T-helper 17 cell (primary cell): Measurements from ENCODE around the gene KIAA1549. TPM values are rescaled to one million over a fixed set of nuclear protein-coding genes. Genes with fewer than 3 reads are reported as not detected.

Experiments
- ATAC-seq: fragments of 150-1000 bp; cut with Tn5 transposase; 2 replicates; pipeline ENCODE4 v1.10.0; 2021; ENCODE audit warnings: mild to moderate bottlenecking, moderate library complexity
- DNase-seq, 3 donors: peaks; one replicate each; pipeline versions ENCODE4 v3.0.0 to v3.0.0-alpha.2; 2020 to 2021
- H3K9me3 ChIP-seq: one replicate; pipeline ENCODE4 v1.7.0; 2013; ENCODE audit warnings: low read length, mild to moderate bottlenecking; ENCODE audit not compliant: control insufficient read depth, poor library complexity, severe bottlenecking
- H3K27ac Mint-ChIP-seq: one replicate; pipeline ENCODE4 v1.8.0; 2022; ENCODE audit warnings: mild to moderate bottlenecking, moderate library complexity, mixed read lengths
- H3K27me3 Mint-ChIP-seq: one replicate; pipeline ENCODE4 v1.8.0; 2022; ENCODE audit warnings: mixed read lengths
- H3K36me3 Mint-ChIP-seq: one replicate; pipeline ENCODE4 v1.8.0; 2022; ENCODE audit warnings: low read depth, mixed read lengths
- H3K4me1 Mint-ChIP-seq: one replicate; pipeline ENCODE4 v1.8.0; 2022; ENCODE audit warnings: mild to moderate bottlenecking, mixed read lengths
- H3K4me3 Mint-ChIP-seq: one replicate; pipeline ENCODE4 v1.8.0; 2022; ENCODE audit warnings: mild to moderate bottlenecking, moderate library complexity, mixed read lengths
- total RNA-seq, 4 donors: library from RNA in 2 of 4; stranded (reverse) in 2 of 4; gene quantifications; one replicate each; pipeline ENCODE4 v1.2.3 and lab custom pipeline; 2022 to 2026

KIAA1549 gene
- total RNA-seq, 2 donors from 2014 or later = 0.21 TPM; not detected in 1

DNA sequence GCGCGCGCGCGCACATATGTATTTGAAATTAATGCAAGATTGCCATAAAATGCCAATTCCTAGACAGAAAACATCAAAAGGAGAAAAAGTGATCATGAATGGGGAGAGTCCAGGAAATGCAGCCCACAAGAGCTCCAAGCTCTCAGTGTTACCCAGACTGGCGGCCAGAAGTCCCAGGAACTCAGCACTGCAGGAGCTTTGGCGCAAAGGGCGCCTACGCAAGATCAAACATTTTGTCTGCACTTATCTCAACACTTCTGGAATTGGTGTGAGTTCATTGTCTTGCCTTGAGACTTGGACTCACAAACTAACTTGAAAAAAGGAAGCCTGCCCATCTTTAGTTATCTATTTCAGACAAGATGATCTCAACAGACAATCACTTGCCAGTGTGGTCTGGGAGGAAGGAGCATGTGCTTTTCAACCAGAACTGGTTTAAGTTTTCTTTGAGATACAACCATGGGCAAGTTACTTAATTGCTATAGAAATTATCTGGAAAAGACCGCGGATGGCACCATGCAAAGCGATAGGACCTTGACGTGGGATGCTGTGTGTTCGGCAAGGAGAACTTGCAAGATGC is 77.2 kb downstream of the KIAA1549 start:
- Mint-ChIP-seq H3K27me3 (peaks cover 51% of the 10 kb centered on the region), H3K36me3 (peaks cover 9% of the 10 kb centered on the region), H3K27ac (peak overlapping the region; percentile 93), H3K4me3 (peak overlapping the region; percentile 92), H3K4me1 (peaks cover 27% of the 10 kb centered on the region)
- no peaks in the 10 kb centered on the region for H3K9me3 ChIP-seq
- ATAC-seq (peak; percentile 12), DNase-seq (no peak)

GRCh38 chr7:138903186-138903820 is 77.9 kb downstream of the KIAA1549 start:
- H3K36me3 Mint-ChIP-seq = peaks cover 9% of the 10 kb centered on the region
- ATAC-seq = peak; percentile 99
- peak overlapping the region; percentile 93 for H3K27ac Mint-ChIP-seq
- DNase-seq = peak; percentile 29 to 56 (median 56)
- peaks cover 29% of the 10 kb centered on the region for H3K4me1 Mint-ChIP-seq
- H3K4me3 Mint-ChIP-seq = peak overlapping the region; percentile 92
- peaks cover 45% of the 10 kb centered on the region for H3K27me3 Mint-ChIP-seq
- H3K9me3 ChIP-seq = no peaks in the 10 kb centered on the region

DNA sequence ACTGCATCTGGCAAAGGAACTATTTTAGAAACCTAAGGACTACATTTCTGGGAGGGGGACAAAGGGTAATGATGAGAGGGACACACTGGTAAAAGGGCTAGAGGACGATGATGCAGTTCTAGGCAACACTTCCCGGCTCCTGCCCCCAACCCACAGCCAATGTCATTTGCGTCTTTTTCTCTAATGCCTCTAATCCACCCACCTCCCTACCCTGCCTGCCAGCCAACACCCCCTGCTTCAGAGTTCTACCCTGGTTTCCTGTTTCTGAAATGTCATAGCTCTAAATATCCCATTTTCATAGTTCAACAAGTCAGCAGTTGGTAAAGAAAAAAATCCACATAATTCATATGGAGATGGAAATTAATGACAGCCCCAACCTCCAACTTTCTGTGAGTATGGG is 79.0 kb downstream of the KIAA1549 start:
- no peak for ATAC-seq
- Mint-ChIP-seq H3K27me3 (peaks cover 33% of the 10 kb centered on the region), H3K4me1 (peaks cover 28% of the 10 kb centered on the region), H3K27ac (no peak overlapping the region), H3K4me3 (peak overlapping the region; percentile 36), H3K36me3 (peaks cover 3% of the 10 kb centered on the region)
- H3K9me3 ChIP-seq = no peaks in the 10 kb centered on the region
- no peak for DNase-seq

DNA sequence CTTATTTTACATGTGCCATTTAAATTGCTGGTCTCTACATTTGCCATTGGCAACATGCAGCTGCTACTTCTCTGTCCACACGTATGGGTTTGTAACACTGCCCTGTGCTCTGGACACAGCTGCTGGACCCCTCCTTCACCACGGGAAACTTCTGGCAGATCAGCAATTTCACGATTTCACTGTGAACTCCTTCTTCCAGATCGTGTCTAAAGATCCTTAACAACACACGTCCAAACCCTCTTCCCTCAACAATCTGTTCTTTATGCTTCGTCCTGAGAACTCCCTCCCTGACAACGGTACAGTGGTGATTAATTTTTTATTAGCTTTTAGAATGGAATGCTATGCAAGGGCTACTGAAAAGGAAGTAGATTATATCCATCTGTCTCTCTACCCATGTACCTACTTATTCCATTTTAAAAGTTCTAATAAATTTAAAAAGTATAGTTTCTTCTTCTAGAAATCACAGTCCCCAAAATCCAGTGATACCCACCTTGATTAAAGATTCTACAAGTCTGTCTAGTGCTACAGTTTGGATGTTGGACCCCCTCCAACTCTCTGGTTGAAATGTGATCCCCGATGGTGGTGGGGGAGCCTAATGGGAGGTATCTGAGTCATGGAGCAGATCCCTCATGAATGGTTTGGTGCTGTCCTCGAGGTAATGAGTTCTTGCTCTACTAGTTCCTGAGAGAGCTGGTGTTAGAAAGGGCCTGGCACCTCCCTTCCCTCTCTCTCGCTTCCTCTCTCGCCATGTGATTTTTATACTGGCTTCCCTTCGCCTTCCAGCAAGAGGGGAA is 81.0 kb downstream of the KIAA1549 start:
- no peak for DNase-seq
- no peak overlapping the region for H3K27ac Mint-ChIP-seq

DNA sequence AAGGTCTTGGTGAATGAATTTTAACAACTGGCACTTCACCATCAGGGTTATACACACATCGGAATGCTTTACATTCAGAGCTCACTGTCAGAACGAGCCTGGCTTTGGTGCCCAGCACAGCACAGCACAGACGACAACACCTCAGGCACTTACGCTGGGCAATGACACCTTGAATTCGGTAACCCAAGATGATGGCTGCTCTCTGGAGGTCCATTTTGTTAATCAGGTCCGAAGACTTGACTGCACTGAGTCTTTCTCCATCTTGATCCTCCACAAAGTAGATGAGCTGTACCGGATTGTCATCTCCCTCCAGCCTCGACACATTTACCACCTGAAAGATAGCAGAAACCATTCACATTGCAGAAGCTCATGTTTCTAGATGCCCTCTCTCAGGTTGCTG is 82.4 kb downstream of the KIAA1549 start:
- H3K4me3 Mint-ChIP-seq = no peak overlapping the region
- H3K36me3 Mint-ChIP-seq = no peaks in the 10 kb centered on the region
- no peaks in the 10 kb centered on the region for H3K9me3 ChIP-seq
- ATAC-seq (no peak), DNase-seq (no peak)
- H3K4me1 Mint-ChIP-seq = peaks cover 24% of the 10 kb centered on the region
- H3K27ac Mint-ChIP-seq = no peak overlapping the region
- H3K27me3 Mint-ChIP-seq = peaks cover 40% of the 10 kb centered on the region

More for the DNA sequence above, 81.0 kb downstream of the KIAA1549 start:
- no peaks in the 10 kb centered on the region for H3K36me3 Mint-ChIP-seq
- peaks cover 27% of the 10 kb centered on the region for H3K4me1 Mint-ChIP-seq
- H3K4me3 Mint-ChIP-seq = no peak overlapping the region
- no peaks in the 10 kb centered on the region for H3K9me3 ChIP-seq
- H3K27me3 Mint-ChIP-seq = peaks cover 33% of the 10 kb centered on the region
- ATAC-seq = no peak

- peaks cover 40% of the 10 kb centered on the region for H3K27me3 Mint-ChIP-seq
- H3K4me1 Mint-ChIP-seq = peaks cover 18% of the 10 kb centered on the region
- no peak for DNase-seq
- H3K27ac Mint-ChIP-seq = no peak overlapping the region
- ATAC-seq = peak; percentile 30
- no peaks in the 10 kb centered on the region for H3K9me3 ChIP-seq
- H3K36me3 Mint-ChIP-seq = no peaks in the 10 kb centered on the region
- peak overlapping the region; percentile 25 for H3K4me3 Mint-ChIP-seq
Observed at GRCh38 chr7:138898255-138898654, 82.9 kb downstream of the KIAA1549 start.

DNA sequence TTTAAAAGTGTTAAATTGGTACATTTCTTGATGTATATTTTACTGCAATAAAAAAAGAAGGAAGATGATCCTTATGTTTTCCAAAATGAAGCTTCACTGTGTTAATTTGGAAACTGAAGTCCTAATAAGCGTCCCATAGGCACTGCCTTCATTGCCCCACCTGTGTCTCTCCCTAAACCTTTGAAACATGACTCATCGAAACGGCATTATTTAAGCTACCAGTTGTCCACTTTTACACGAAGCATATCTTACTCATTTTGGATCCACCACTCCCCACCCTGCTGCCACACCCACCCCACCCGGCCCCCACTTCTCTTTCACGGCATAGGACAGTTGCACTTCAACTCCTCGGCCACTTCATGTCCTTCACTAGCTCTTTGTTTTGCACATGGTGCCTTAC is 85.5 kb downstream of the KIAA1549 start:
- H3K27me3 Mint-ChIP-seq = peaks cover 52% of the 10 kb centered on the region
- H3K36me3 Mint-ChIP-seq = no peaks in the 10 kb centered on the region

DNA sequence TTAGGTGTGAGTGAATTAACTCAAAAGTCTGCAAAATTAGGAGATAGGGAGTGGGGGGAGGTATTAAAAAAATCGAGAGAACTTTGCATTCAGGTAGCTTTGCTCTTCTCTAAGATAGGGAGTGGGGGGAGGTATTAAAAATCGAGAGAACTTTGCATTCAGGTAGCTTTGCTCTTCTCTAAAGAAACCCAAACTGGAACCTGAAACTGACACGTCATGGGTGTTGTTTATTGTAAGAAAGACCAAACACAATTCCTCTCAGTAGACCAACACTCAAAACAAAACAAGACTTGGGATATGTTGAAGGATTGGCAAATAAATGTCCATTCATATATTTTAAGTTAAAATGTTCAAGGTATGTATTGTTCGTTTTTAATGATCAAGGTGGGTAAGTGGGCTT is 87.9 kb downstream of the KIAA1549 start:
- H3K9me3 ChIP-seq = no peaks in the 10 kb centered on the region
- no peak for DNase-seq
- peaks cover 52% of the 10 kb centered on the region for H3K27me3 Mint-ChIP-seq
- H3K27ac Mint-ChIP-seq = no peak overlapping the region
- no peaks in the 10 kb centered on the region for H3K36me3 Mint-ChIP-seq
- no peak for ATAC-seq
- H3K4me3 Mint-ChIP-seq = no peak overlapping the region
- peaks cover 6% of the 10 kb centered on the region for H3K4me1 Mint-ChIP-seq

More for the DNA sequence above, 85.5 kb downstream of the KIAA1549 start:
- ATAC-seq (no peak), DNase-seq (no peak)
- no peaks in the 10 kb centered on the region for H3K9me3 ChIP-seq
- H3K4me3 Mint-ChIP-seq = no peak overlapping the region
- peaks cover 12% of the 10 kb centered on the region for H3K4me1 Mint-ChIP-seq
- no peak overlapping the region for H3K27ac Mint-ChIP-seq

DNA sequence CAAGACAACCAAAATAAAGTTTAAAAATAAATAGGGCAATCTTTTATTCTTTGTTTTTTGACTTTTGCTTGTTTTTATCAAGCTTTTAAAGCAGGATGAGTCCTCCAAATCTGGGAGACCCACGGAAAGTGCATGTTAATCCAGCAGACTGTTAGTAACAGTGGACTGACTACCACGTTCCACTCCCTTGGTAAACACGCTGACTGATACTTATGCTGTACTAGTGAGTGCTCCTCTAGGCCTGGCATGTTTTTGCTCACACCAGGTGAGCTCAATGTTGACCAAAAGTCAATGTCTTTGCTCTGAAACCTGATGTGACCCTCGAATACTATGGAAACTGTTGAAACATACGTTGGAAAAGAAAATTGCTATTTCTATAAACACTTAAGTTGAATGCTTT is 88.4 kb downstream of the KIAA1549 start:
- H3K9me3 ChIP-seq = no peaks in the 10 kb centered on the region
- H3K4me1 Mint-ChIP-seq = peaks cover 4% of the 10 kb centered on the region
- H3K27ac Mint-ChIP-seq = no peak overlapping the region
- no peaks in the 10 kb centered on the region for H3K36me3 Mint-ChIP-seq
- no peak overlapping the region for H3K4me3 Mint-ChIP-seq
- DNase-seq (no peak), ATAC-seq (no peak)
- peaks cover 52% of the 10 kb centered on the region for H3K27me3 Mint-ChIP-seq

DNA sequence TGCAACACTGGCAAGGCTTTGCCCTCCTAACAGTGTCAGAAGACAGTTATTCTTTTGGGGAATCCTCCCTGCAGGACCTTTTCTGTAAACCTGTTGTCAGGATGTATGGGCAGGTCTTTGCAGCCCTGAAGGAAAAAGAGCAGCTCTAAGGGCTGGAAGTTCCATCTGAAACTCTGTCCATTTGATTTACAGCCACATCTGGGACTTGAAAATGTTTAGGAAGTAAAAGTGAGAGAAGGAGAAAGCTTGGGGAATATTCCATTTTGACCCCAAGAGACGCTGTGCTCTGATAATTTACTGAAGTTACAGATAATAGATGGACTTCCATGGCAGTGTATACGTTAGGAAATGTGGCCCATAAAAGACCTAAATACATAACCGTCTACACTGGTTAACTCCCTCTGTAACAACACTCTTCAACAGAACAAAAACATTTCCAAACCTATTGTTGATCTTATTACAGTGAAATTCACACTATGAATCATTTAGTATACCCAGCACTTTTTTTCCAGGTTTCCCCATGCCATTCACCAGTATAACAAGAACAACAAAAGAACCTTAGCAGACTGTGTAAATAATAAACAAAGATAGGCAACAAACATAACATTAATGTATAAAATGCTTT is 89.1 kb downstream of the KIAA1549 start:
- no peak overlapping the region for H3K27ac Mint-ChIP-seq
- peaks cover 52% of the 10 kb centered on the region for H3K27me3 Mint-ChIP-seq
- DNase-seq = no peak
- no peak overlapping the region for H3K4me3 Mint-ChIP-seq
- no peaks in the 10 kb centered on the region for H3K9me3 ChIP-seq
- H3K4me1 Mint-ChIP-seq = peaks cover 7% of the 10 kb centered on the region
- no peaks in the 10 kb centered on the region for H3K36me3 Mint-ChIP-seq
- ATAC-seq = no peak

DNA sequence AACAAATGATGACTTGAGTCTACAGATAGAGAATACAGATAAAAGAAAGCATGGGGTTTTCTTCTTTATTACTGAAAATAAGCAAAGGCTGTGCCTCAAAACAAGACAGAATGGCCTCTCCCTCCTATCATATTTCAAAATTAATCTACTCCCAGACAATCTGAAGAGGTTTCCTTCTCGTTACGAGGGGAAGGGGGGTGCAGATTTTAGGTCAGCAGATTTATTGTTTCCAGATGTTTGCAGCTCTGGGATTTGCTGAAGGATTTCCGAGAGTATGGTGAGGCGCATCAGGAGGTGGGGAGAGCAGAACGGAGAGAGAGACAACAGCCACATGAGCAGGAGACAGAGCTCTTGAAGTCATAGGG is 89.8 kb downstream of the KIAA1549 start:
- H3K36me3 Mint-ChIP-seq = no peaks in the 10 kb centered on the region
- H3K4me1 Mint-ChIP-seq = peaks cover 9% of the 10 kb centered on the region
- H3K27ac Mint-ChIP-seq = no peak overlapping the region
- H3K4me3 Mint-ChIP-seq = no peak overlapping the region
- ATAC-seq (no peak), DNase-seq (no peak)
- peaks cover 52% of the 10 kb centered on the region for H3K27me3 Mint-ChIP-seq
- no peaks in the 10 kb centered on the region for H3K9me3 ChIP-seq

DNA sequence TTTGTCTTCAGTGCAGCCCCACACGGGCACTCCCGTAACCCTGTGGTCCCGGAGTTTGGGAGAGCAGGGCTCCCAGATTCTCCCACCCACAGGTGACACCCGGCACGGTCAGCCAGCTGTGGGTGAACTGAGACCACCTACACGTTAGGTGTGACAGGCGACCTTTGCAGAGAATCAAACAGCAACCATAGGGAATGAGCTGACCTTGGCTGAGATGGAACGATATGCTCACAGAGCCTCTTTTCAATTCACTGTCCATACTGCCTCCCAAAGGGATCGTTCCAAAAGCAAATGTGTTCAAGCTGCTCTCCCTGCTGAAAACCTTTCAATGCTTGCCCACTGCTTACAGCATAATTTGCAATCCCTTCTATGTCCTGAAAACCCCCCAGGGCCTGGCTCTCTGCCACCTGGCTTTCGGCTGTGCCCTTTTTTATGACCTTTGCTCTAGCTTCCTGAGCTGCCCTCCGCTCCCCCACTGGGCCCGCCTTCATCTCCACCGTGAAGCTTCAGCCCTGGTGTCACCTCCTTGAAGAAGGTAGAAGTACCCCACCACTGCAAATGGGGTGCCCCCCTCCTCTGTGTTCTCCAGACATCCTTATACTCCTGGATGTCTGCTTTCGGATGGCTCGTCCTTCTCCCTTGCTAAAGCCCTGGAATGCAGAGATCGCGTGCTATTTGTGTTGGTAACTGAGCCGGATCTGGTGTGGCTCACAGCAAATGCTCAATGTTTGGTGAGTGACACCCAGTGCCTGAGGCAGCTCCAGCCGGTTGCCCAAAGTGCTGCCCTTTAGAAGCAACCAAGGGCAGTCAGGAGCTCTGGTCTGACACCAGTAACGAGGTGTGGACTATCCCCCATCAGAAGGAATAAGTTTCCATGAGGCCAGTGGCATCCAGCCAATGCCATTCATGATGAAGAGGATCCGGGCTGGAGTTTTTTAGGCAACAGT is 90.4 kb downstream of the KIAA1549 start:
- Mint-ChIP-seq H3K27me3 (peaks cover 46% of the 10 kb centered on the region), H3K27ac (no peak overlapping the region), H3K4me1 (peaks cover 11% of the 10 kb centered on the region), H3K4me3 (no peak overlapping the region), H3K36me3 (no peaks in the 10 kb centered on the region)
- no peaks in the 10 kb centered on the region for H3K9me3 ChIP-seq
- DNase-seq (no peak), ATAC-seq (no peak)
